Measurements from ENCODE around the gene TSHZ3.
A peak's percentile ranks its signal among the peaks of the same experiment; 100 is the strongest.

The TSHZ3 gene

DNA sequence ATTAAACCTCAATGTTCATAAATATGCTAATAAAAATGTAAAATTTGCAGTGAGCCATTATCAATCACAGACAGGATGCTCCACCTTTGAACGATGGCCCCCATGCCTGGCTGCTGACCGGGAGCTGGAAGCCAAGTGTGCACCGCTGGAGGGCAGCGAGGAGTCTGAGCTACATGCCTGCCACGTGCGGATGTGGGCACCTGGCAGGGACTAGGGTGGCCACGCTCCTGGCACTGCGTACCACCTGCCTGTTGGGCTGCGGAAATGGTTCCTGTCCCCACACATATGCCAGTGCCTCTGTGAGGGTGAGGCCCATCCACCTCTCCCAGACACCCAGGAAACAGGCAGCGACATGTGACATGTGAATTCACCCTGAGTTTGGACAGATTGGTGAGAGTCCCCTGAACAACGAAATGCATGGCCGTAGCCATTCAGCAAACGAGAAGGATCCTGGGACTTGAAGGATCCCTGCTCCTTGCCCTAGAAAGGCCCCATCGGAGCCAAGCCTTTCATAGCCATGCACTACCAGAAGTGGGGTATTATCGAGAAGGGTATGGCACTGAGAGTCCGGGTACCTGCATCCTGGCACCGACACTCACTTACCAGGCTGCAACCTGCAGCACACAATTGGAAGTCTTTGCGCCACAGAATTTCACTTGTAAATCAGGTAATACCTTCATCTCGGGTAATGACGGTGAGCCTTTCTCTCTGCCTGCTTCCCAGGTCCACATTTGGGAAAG is 35.8 kb downstream of the TSHZ3 start:
- no peak for DNase-seq

DNA sequence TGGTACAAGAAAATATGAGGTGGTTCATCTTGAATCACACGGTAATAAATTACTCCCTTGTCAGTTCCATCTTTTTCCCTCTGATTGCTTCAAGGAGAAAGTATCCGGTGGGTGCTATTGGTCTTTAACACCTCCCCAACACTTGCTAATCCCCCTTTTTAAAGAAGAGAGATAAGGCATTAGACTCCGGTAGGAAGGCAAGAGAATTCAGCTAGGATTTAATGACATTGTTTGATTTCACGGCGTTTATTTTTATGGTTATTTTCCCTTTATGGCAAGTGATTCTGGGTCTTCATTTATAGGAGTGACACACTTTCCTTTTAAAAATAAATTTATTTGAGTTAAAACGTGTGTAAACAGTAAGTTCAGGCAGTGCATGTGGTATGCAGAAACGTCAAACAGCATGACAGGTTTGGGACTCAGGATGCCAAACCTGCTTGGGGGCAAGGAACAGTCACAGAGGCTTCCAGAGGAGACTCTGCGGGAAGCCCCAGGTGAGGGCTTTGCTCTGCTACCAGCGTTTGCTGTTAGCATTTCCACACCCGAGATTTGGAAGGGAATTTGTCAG is 36.5 kb downstream of the TSHZ3 start:
- no peak for DNase-seq

GRCh38 chr19:31312009-31312676 is 37.1 kb downstream of the TSHZ3 start:
- no peak for DNase-seq

DNA sequence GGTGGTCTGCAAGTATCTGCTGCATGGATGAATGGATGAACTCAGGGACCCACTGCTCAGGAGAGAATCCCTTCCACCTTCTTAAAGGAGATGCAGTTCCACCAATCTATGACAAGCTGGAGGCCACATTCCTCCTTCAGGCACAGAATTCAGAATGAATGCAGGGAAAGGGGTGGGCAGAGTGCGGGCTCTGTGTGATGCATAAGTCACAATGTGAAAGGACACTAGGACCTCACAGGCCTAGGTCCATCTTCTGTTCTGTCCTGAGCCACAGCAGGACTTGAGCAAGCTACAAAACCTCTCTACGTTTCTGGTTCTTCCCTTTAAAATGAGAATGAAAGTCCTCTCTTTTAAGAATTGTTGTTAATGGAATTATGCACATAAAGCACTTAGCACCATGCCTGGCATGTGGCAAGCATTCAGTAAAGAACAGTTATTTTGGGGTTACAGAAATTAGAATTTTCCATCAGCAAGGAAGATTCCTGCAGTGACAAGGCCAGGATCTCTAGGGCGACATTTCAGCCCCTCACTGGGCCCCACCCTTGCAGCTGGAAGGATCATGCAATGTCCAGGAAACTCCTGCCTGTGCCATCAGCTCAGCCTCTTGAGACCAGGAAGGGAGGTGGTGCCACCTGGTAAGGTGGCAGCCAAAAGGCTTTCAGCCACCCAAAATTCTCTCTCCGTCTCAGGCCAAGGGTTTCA is 38.7 kb downstream of the TSHZ3 start:
- DNase-seq = no peak

- no peak for DNase-seq
These were observed 40.5 kb downstream of the TSHZ3 start for GRCh38 chr19:31308781-31309180.

GRCh38 chr19:31307071-31307669 is 42.1 kb downstream of the TSHZ3 start:
- DNase-seq = no peak

GRCh38 chr19:31306006-31306753 is 43.1 kb downstream of the TSHZ3 start:
- DNase-seq = no peak

- peak in 1 of 2 donors; percentile 10 for DNase-seq
These were observed 44.4 kb downstream of the TSHZ3 start for GRCh38 chr19:31304831-31305312.

GRCh38 chr19:31303262-31303815 is 45.9 kb downstream of the TSHZ3 start:
- no peak for DNase-seq

- DNase-seq = no peak
These were observed 47.8 kb downstream of the TSHZ3 start for GRCh38 chr19:31301306-31301980.

DNA sequence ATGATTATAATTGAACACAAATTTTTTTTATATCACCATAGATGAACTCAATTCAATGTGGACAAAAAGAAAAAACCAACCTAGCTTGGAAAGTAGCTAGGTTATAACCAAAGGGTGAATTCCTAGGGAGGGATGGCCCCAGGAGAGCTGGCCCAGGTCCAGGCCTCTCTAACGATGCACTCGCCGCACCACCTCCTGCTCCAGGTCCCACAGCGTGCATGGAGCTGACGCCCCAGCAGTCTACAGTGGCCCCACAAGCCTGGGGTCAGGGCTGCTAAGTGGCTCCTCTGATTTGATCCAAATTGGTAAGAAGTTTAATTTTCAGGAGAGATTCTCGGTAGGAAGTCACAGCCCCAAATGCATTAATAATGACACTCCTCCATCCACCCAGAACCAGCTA is 48.8 kb downstream of the TSHZ3 start:
- no peak for DNase-seq

DNA sequence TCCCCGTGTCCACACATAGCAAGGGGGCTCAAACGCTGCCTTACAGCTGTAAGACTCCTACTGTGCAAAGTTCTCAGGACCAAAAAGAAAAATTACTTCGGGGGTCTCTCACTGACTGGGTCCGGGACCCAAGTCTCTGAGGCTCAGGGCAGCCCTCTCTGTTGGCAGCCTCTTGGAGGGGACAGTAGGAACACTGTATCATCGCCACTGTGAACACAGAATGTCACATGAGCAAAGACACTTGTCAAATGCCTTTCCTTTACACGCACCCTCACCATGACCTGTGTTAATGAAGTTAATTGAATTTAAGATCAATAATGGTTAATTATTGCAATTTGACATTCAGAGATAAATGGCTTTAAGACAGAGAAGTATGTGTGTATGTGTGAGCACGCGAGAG is 49.6 kb downstream of the TSHZ3 start:
- DNase-seq = no peak

GRCh38 chr19:31297991-31298390 is 51.2 kb downstream of the TSHZ3 start:
- no peak for DNase-seq

GRCh38 chr19:31296741-31297390 is 52.4 kb downstream of the TSHZ3 start:
- DNase-seq = no peak

DNA sequence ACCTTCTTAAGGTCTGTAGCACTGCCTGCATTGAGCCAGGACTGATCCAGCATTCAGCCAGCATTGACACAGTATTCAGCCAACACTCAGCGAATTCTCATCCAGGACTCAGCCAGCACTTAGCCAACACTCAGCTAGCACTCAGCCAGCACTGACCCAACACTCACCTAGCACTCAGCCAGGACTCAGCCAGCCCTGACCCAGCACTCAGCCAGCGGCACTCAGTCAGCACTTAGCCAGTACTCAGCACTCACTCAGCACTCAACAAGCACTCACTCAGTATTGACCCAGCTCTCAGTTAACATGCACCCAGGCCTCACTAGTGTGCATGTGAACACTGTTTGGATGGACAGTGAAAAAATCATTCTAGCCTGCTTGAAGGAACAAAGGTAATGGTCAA is 55.0 kb downstream of the TSHZ3 start:
- DNase-seq = no peak

- DNase-seq = no peak
These were observed 56.5 kb downstream of the TSHZ3 start for GRCh38 chr19:31292639-31293185.

DNA sequence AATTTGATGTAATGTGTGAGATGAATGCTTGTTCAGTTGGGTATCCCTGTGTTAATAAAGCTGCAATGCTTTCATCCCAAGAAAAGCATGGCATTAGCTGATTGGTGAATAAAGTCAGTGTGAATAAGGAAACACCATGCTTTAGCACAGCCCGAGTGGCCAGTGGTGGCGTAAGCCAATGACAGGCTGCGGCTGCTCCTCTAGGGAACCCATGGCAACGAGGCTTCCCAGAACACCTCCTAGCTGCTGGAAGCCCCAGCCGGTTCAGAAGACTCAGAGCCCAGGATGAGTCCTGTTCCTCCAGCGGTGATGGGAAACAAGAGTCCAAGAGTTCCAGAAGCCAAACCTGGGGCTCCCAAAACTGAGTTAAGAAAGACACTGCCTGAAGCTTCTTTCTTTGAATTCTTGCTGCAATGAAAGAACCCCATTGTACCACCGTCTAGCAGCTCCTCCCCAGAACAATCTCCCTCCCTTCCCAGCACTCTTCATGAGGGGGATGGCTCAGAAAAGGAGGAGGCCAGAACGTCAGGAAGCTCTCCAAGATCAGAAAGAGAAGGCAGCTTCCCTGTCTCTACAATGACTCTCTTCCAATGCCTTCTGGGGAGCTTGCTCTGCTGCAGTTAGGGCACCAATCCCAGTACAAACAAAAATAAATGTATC is 58.2 kb downstream of the TSHZ3 start:
- no peak for DNase-seq

- no peak for DNase-seq
These were observed 59.3 kb downstream of the TSHZ3 start for GRCh38 chr19:31289976-31290375.

- DNase-seq = no peak
These were observed 59.8 kb downstream of the TSHZ3 start for GRCh38 chr19:31289381-31289880.

GRCh38 chr19:31286491-31286890 is 62.7 kb downstream of the TSHZ3 start:
- DNase-seq = no peak
